SU-DHL-6 (cell line): ENCODE results near the gene GMDS.
A peak's percentile ranks its signal among the peaks of the same experiment; 100 is the strongest.

ENCODE experiments used
- H2AFZ ChIP-seq: fragments of 200-600 bp; sonication (generic); 2 replicates; pipeline ENCODE4 v1.6.1; 2014; ENCODE audit warnings: low read depth, mild to moderate bottlenecking, moderate library complexity, mixed read lengths, antibody characterized with exemption, low read length; ENCODE audit not compliant: severe bottlenecking
- H3F3A ChIP-seq: fragments of 200-600 bp; shearing (Covaris generic); 2 replicates; pipeline ENCODE4 v1.6.0; 2016; ENCODE audit warnings: antibody characterized with exemption, mild to moderate bottlenecking; ENCODE audit not compliant: insufficient read depth
- H3K27ac ChIP-seq: fragments of 200-600 bp; sonication (generic); 2 replicates; pipeline ENCODE4 v1.5.1; 2016; ENCODE audit warnings: low read depth, mild to moderate bottlenecking, low read length, moderate library complexity, mixed read lengths
- H3K27me3 ChIP-seq: fragments of 200-600 bp; sonication (generic), shearing (Covaris generic); 2 replicates; pipeline ENCODE4 v1.6.0; 2014; ENCODE audit warnings: mild to moderate bottlenecking, low read length
- H3K36me3 ChIP-seq: fragments of 200-600 bp; sonication (generic); 2 replicates; pipeline ENCODE4 v1.6.1; 2014; ENCODE audit warnings: mild to moderate bottlenecking, low read length, mixed read lengths
- H3K4me2 ChIP-seq: fragments of 300-600, 200-600 bp; shearing (Covaris generic), sonication (generic); 2 replicates; pipeline ENCODE4 v1.6.0; 2014; ENCODE audit warnings: low read length, low read depth, mild to moderate bottlenecking; ENCODE audit not compliant: poor library complexity, severe bottlenecking
- H3K4me3 ChIP-seq: fragments of 200-600 bp; sonication (generic); 2 replicates; pipeline ENCODE4 v1.5.1; 2014; ENCODE audit warnings: antibody characterized with exemption, low read length, mild to moderate bottlenecking, mixed read lengths; ENCODE audit not compliant: insufficient read depth, poor library complexity, severe bottlenecking
- H3K79me2 ChIP-seq: fragments of 200-600 bp; sonication (generic); 2 replicates; pipeline ENCODE4 v1.6.1; 2014; ENCODE audit warnings: mild to moderate bottlenecking, low read length, moderate library complexity; ENCODE audit not compliant: insufficient read depth
- H3K9ac ChIP-seq: fragments of 200-600 bp; sonication (generic); 2 replicates; pipeline ENCODE4 v1.7.0; 2014; ENCODE audit warnings: mild to moderate bottlenecking, low read length
- H3K9me2 ChIP-seq: fragments of 200-600 bp; sonication (generic); replicated peaks from 2 replicates; pipeline ENCODE4 v1.6.1; 2014; ENCODE audit warnings: low read length; ENCODE audit not compliant: insufficient read depth
- H3K9me3 ChIP-seq: fragments of 200-600 bp; sonication (generic); 2 replicates; pipeline ENCODE4 v1.6.1; 2014; ENCODE audit warnings: low read length, mixed read lengths; ENCODE audit not compliant: insufficient read depth
- H4K20me1 ChIP-seq: fragments of 200-600 bp; sonication (generic); 2 replicates; pipeline ENCODE4 v1.6.1; 2014; ENCODE audit warnings: low read depth, mild to moderate bottlenecking, antibody characterized with exemption, low read length, moderate library complexity, mixed read lengths
- CTCF ChIP-seq: fragments of 200-600 bp; sonication (generic); IDR thresholded peaks from one replicate; pipeline ENCODE4 v1.5.1; 2017; ENCODE audit warnings: antibody characterized with exemption, mild to moderate bottlenecking, low read length, moderate library complexity; ENCODE audit not compliant: insufficient read depth, poor library complexity, severe bottlenecking
- EZH2phosphoT487 ChIP-seq: fragments of 200-600 bp; sonication (generic), shearing (Covaris generic); conservative IDR thresholded peaks from 2 replicates; pipeline ENCODE4 v1.6.1; 2018; ENCODE audit warnings: mild to moderate bottlenecking, antibody characterized with exemption, low read length, moderate library complexity, mixed read lengths

Gene GMDS

DNA sequence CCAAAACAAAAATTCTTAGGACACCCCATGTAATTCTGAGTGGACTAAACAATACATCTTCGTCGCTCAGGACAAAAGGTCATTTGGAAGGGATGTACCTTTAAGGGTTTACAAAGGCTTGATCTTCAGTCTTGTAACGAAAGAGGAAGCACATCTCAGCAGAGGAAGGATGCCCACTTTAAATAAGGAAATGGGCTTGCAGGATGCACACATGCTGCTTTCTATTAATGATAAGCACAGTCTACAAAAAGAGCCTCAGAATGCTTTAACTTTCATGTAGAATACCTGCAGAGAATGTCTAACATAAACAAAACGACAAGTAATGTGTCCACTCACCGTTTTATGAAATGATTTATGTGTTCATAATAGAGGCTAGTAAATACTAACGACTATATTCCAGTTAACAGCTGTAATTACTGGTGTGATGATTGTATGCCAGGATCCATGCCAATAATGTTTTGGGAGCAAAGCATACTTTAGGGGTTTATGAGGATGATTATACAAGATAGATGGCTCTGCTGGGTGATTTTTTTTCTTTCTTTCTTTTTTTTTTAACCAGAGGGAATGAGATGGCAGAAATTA is 216.9 kb downstream of the GMDS start:
- H3K27me3 ChIP-seq = no peaks in the 10 kb centered on the region
- no peak overlapping the region for H3K27ac ChIP-seq
- H3K36me3 ChIP-seq = no peaks in the 10 kb centered on the region
- no peak overlapping the region for H2AFZ ChIP-seq
- H4K20me1 ChIP-seq = no peaks in the 10 kb centered on the region; the same call in 1 of the 2 replicates
- no peak overlapping the region for H3K4me2 ChIP-seq
- no peaks in the 10 kb centered on the region for H3K9me3 ChIP-seq
- no peaks in the 10 kb centered on the region for H3K9me2 ChIP-seq
- no peaks in the 10 kb centered on the region for H3K79me2 ChIP-seq
- no peak overlapping the region for H3K9ac ChIP-seq
- no peaks in the 10 kb centered on the region; the same call in 1 of the 2 replicates for H3F3A ChIP-seq
- no peak overlapping the region for H3K4me3 ChIP-seq
- TF ChIP-seq EZH2phosphoT487 = no peak

DNA sequence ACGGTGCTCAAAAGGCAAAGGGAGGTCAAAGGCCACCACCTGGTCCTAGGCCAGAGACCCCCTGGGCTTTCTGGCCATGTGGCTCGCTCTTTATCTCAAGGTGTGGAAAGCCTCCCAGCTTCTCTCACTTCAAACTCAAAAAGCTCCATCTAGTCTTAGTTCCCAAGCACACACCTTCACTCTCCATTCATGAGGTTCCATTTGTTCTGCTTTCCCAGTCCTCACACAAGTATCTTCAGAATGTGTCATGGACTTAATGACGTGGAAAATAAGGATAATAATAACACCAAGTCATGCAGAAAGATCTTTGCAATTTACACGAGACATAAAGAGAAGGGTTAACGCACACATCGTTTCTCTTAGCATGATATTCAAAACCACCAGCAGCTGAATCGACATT is 219.3 kb downstream of the GMDS start:
- no peaks in the 10 kb centered on the region; the same call in 1 of the 2 replicates for H3F3A ChIP-seq
- no peak overlapping the region for H3K4me2 ChIP-seq
- no peak overlapping the region for H2AFZ ChIP-seq
- H3K4me3 ChIP-seq = no peak overlapping the region
- no peaks in the 10 kb centered on the region; the same call in 1 of the 2 replicates for H4K20me1 ChIP-seq
- no peak for TF ChIP-seq EZH2phosphoT487
- no peak for TF ChIP-seq CTCF
- no peaks in the 10 kb centered on the region for H3K9me2 ChIP-seq
- no peak overlapping the region for H3K27ac ChIP-seq
- H3K79me2 ChIP-seq = no peaks in the 10 kb centered on the region
- H3K9me3 ChIP-seq = no peaks in the 10 kb centered on the region
- no peak overlapping the region for H3K9ac ChIP-seq
- H3K36me3 ChIP-seq = no peaks in the 10 kb centered on the region
- no peaks in the 10 kb centered on the region for H3K27me3 ChIP-seq

- H3K9me2 ChIP-seq = no peaks in the 10 kb centered on the region
- H3K27ac ChIP-seq = no peak overlapping the region
- no peaks in the 10 kb centered on the region for H3K36me3 ChIP-seq
- H3K9ac ChIP-seq = no peak overlapping the region
- no peak overlapping the region for H2AFZ ChIP-seq
- H3F3A ChIP-seq = no peaks in the 10 kb centered on the region
- H3K4me2 ChIP-seq = no peak overlapping the region
- no peaks in the 10 kb centered on the region for H4K20me1 ChIP-seq
- no peaks in the 10 kb centered on the region for H3K9me3 ChIP-seq
- H3K4me3 ChIP-seq = no peak overlapping the region
- TF ChIP-seq EZH2phosphoT487 (no peak), CTCF (no peak)
- no peaks in the 10 kb centered on the region for H3K79me2 ChIP-seq
- H3K27me3 ChIP-seq = no peaks in the 10 kb centered on the region
Observed at GRCh38 chr6:2021713-2022125, 223.7 kb downstream of the GMDS start.

DNA sequence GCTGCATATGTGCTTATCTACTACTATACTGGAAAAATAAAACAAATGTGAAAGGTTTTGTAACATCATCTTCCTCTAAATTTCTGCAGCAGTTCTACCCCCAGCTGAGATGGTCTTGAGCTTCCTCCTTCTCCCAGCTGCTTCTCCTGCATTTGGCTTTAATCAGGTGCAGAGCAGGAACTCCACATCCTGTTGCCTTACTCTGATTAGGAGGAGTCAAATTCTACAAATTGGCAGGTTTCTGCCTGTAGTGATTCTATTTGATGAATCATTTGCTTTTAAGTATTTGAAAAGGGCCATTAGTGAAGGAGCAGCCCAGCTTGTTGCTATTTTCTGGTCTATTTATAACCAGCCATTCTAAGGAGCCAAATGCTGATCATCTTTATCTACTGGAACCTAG is 224.5 kb downstream of the GMDS start:
- Histone ChIP-seq H3K36me3 (no peaks in the 10 kb centered on the region), H2AFZ (no peak overlapping the region), H4K20me1 (no peaks in the 10 kb centered on the region), H3K9me3 (no peaks in the 10 kb centered on the region), H3K9me2 (no peaks in the 10 kb centered on the region), H3K4me2 (peak overlapping the region; percentile 13), H3K79me2 (no peaks in the 10 kb centered on the region), H3K27me3 (no peaks in the 10 kb centered on the region), H3K27ac (no peak overlapping the region), H3K9ac (no peak overlapping the region), H3F3A (no peaks in the 10 kb centered on the region), H3K4me3 (no peak overlapping the region)
- TF ChIP-seq EZH2phosphoT487 (no peak), CTCF (no peak)
